GM19193 (cell line): ENCODE measurements around the gene DIP2C.

Experiments used
- POLR2A ChIP-seq: IDR thresholded peaks from 4 replicates; pipeline ENCODE4 v1.6.1; 2011; ENCODE audit not compliant: insufficient read depth, insufficient read length; ENCODE audit errors: extremely low read depth

Gene DIP2C

DNA sequence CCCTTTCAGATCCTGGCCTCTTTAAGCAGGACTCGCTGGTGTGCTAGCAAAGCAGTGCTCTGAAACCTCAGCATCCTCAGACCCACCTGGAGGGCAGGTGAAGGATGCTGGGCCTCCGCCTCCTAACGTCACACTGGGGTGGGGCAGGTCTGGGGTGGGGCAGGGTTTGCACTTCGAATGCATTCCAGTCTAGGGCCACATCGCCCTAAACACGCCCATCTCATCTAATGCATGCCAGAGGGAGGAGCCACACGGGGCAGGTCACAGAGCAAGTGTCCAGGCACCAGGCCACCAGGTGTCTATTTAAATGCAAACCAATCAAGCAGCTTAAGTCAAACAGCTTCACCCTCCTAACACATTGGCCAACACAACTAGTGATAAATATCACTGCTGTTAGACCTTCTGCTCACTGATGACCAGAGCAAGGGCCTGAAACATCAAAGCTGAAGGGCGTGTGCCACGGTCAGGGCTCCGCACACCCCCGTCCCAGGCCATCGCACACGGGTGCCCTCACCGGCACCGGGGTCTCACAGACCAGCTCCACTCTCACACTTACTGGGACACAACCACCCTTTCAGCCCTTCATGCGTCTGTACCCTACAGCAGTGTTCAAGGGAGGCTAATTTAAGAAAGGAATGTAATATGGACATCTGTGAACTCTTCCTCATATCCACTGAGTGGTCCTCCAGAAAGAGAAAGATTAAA, 47.1 kb downstream of the DIP2C start:
- TF ChIP-seq POLR2A, result no peak

DNA sequence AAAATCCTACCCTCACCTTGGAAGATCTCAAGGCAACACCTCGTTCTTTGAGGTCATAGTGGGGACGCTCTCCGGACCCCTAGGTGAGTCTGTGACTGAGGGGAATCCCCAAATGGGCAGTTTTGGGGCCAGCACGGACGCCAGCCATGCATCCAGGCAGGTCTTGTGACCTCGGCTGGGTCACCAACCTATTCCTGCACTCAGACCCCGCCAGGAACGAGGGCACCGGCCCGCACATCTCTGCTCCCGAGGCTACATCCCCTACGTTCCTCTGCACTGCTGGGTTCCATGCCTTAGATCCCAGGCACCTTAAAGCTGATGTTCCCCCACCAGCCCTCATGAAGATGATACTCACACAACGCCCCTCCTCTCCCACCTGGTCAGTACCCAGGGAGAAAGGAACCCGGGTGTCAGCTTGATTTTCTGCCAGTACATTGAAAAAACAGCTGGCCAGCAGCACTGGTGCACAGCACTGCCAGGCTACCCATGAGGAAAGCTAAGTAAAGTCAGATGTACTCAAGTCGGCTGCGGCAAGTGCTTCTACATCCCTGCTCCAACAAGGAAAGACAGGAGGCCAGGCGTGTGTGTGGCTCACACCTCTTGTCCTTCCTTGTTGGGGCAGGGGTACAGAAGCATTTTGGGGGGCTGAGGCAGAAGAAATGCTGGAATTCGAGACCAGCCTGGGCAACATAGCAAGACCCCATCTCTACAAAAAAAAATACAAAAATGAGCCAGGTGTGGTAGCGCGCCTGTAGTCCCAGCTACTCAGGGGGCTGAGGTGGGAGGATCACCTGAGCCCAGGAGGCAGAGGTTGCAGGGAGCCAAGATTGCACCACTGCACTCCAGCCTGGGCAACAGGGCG, 48.1 kb downstream of the DIP2C start:
- TF ChIP-seq POLR2A, result no peak

DNA sequence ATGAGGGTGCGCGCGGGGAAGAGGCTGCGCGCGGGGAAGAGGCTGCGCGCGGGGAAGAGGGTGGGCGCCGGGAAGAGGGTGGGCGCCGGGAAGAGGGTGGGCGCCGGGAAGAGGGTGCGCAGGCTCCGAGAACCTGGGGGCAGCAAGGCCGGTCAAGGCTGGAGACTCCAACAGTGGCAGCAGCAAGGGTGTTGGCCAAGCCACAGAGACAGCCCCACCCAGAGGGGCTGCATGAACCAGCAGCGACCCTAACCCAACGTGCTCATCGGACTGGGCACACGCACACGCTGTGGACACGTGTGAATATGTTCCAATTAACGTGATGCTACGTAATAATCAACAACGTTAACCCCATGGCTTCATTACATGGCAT, 48.8 kb downstream of the DIP2C start:
- no peak for TF ChIP-seq POLR2A

DNA sequence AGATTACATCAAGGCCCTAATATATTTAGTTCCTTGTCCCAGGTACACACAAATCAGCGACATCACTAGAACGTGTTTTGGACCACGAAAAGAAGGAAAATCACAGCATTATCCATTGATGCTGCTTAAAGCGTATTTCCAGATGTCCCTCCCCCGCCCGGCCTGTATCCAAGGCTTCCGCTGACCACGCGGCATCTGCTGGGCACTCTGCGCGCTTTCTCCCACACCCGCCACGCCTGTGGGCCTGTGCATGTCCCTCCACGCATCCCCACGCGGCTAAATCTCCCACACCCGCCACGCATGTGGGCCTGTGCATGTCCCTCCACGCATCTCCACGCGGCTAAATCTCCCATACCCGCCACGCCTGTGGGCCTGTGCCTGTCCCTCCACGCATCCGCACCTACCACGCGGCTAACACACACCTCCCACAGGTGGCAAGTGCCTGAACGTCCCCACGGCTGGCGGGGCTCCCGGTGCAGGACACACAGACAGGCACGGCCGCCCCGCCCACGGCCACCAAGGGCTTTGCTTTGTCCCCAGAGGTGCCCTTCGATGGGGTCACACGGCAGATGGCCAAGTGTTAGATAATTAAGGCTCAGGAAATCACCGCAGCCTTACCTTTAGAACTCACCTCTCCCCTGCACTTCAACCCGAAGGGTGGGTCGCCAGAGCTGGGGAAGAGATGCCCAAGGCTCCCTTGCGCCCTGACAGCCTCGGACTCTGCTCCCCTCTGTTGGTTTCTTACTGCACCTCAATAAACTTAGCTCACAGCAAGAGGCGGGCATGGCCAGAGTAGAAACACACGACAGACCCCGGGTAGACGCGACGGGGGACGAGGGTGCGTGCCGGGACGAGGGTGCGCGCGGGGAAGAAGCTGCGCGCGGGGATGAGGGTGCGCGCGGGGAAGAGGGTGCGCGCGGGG, 49.5 kb downstream of the DIP2C start:
- TF ChIP-seq POLR2A, result no peak

DNA sequence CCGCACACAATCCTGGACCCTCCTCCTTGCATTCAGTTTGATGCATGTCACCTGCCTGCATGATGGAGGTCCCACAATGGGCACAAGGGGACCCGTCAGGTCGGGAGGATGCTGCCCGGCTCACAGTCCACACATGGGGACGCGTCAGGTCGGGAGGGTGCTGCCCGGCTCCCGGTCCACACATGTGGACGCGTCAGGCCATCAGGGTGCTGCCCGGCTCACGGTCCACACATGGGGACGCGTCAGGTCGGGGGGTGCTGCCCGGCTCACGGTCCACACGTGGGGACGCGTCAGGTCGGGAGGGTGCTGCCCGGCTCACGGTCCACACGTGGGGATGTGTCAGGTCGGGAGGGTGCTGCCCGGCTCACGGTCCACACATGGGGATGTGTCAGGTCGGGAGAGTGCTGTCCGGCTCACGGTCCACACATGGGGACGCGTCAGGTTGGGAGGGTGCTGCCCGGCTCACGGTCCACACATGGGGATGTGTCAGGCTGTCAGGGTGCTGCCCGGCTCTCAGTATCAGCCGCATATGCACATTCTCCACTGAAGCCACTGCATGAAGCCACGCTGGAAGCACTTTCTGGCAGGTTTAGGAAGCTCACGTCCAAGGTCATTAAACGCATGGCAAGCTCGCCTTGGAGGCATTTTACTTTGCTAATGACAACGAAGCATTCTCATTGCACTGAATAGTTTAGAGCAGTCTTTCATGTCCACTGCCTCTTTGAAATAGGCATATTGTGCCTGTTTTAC, 50.3 kb downstream of the DIP2C start:
- no peak for TF ChIP-seq POLR2A

DNA sequence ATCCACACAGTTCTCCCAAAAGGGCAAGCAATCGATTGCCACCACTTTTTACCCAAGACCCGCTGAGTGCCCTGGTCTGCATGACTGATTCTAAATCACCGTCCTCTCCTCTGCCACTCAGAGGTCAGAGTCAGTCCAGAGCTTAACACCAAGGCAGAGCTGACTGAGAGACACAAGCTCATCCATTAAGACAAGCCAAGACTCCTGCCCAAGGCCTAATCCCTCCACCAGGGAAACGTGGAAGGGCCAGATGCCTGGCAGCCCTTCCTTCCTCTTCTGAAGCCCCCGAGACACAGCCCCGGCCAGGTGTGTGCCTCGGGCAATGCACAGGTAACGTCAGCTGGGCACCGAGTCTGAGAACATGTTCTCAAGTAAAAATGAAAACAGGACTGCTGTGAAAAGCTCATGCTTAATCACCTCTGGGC, 51.7 kb downstream of the DIP2C start:
- no peak for TF ChIP-seq POLR2A

DNA sequence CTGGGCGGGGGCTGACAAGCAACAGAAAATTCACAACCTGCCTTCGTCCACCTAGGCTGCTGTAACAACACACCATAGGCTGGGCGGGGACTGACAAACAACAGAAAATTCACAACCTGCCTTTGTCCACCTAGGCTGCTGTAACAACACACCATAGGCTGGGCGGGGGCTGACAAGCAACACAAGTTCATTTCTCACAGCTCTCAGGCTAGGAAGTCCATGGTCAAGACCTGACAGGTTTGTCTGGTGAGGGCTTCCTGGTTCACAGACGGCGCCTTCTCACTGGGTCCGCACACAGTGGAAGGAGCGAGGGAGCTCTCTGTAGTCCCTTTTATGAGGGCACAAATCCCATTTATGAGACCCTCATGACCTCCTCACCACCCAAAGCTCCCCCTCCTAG, 52.2 kb downstream of the DIP2C start:
- no peak for TF ChIP-seq POLR2A

DNA sequence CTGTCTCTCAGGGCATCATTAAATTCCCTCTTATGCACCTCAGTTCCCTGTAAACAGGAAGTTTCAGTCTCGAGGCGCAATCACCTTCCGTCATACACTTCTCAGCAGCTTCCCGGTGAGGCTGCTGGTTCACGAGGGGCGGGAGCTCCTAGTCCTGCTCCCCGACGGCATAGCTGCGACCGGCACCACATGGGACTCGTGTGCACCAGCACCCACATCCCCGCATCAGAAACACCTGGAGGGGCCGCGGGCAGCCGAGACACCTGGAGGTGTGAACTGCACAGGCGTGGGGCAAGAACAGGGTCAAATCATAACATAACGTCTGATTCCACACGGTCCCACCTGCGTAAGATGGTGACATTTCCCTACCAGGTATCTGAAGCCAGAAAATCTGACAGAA, 52.7 kb downstream of the DIP2C start:
- TF ChIP-seq POLR2A, result no peak

DNA sequence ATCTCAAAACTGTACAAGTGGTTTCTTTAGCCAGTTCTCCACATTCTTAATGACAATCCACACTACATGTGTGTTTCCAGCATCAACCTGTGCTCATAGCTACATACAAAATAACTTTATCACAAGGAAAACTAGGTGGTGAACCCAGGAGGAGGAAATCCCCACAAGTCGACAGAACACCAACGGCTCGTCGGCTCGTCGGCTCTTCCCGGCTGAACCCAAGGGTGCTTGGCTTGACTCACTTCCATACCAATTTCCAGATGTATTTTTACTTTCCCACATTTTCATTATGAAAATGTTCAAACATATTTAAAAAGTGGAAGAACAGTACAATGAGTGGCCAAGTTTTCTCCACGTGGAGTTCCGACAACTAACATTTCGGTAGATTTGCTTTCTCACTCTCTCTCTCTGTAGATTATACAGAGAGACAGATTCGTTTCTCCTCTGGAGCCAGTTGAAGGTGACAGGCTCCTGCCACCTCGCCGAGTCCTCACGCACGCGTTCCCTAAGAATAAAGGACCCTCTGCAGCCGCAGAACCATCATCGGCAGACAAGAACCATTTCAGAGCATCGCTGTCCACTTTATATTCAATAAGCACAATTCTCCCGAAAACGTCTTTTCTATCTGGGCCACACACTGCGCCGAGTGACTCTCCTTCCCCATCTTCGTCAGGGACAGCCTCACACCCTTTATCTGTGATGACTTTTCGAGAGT, 53.3 kb downstream of the DIP2C start:
- no peak for TF ChIP-seq POLR2A

DNA sequence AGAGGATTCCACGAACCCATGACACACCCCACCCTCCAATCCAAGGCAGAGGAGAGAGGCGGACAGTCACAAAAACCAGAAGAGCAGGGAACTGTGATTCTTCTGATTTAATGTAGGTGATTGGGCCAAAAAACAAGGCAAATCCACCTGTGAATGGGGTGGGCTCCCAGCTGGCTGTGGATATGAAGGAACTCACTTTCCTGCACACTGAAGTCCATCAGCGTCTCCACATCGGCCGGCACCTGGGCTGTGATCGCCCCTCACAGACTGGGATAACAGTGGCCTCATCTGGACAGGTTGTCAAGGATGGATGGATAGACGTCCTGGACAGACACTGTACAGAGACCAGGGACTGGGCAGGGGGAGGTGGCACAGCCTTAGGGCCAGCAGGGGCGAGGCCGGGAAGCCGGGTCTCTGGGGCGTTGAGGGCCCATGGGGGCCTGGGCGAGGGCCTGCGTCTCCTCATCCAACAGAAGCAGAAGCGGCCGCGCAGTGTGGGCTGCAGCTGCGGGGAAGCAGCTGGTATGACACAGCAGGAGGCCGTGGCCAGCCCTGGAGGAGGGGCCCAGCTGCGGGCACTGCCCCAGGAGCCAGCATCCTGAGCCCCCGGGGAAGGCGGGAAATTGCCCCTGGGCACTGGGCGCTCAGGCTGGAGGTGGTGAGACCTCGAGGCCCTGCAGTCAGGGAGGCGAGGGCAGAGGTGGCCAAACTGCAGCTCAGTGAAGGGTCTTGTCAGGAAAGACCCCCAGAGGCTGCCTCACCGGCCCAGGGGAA, 54.2 kb downstream of the DIP2C start:
- TF ChIP-seq POLR2A, result no peak

DNA sequence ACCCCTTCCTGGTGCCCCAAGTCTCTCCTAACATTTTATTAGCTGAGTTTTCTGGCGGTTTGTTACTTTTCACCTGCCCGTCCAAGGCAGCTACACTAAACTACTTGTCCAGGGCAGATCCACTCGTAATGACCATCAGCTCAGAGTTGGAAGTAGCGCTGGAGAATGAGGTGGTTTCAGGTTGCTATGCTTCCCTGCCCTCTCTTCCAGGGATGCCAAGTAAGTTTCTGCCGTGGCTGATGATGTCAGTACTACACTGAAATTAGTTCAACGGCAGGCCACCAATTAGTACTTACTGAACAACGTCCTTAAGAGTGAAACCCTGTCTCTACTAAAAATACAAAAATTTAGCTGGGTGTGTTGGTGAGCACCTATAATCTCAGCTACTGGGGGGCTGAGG, 55.2 kb downstream of the DIP2C start:
- no peak for TF ChIP-seq POLR2A

DNA sequence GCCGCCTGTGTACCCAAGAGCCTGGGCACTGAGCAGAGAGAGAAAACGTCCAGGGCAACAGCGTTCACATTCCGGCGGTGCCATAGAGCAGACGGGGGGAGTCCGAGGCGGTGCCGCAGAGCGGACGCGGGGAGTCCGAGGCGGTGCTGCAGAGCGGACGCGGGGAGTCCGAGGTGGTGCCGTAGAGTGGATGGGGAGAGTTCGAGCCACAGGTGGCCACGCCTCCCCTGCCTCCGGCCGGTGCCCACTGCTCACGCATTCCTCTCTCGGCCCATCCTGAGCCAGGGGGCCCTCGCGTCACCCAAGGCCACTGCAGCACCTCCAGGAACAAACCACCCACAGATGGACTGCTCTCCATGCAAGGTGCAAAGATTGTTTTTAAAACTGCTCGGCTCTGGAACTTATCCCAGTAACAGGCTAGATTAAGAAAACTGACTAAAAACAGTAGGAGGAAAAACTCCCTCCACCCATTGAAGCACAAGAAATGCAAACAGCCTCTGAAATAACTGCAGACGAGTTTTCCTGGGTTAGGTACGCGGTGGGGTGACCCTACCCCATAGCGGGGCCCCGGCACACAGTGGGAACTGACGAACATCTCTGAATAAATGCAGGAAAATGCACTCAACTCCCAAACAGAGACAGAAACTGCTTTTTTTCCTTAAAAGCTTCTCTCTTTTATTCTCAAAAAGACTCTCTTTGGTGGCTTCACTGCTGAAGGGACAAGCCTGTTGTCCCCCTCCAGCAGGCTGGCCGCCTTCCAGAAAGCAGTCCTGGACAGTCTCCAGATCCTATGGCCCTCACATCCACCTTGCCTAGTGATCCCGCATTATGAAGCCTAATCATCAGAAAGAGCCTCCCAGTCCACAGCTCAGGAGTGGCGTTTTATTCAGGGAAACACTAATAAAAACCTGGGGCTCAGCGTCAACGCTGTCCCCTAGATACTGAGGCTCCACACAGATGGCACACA, 55.9 kb downstream of the DIP2C start:
- no peak for TF ChIP-seq POLR2A
